ENCODE results near the gene NYAP2. TPM values are rescaled to one million over a fixed set of nuclear protein-coding genes. Genes with fewer than 3 reads are reported as not detected.

The NYAP2 gene
- total RNA-seq, 1 experiment from 2014 or later: not detected

DNA sequence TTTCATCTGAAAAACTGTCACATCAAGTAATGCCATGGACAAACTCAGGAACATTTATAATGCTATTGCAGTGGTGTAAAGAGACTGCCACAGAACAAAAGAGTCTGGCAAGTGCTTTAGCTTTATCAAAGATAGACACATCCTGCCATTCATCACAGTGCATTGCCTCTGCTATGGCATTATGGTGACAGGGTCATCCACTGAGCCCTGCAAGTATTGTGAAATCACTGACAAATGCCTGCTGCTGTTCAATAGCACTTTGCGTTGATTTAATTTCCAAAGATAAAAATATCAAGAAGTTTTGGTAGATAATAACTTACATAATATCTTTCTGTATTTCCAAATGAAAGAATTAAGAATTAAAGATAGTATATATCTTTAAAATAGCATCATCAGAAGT, 38.7 kb downstream of the NYAP2 start (continued):
- TF ChIP-seq ZBTB33 (IDR thresholded peaks at IDR 0.05; ENCODE audit: extremely low read depth, insufficient replicate concordance, low read length) (no peak), YY1 (IDR thresholded peaks at IDR 0.05; ENCODE audit: extremely low read depth, insufficient replicate concordance, low read depth, low read length) (no peak), CBX3 (IDR thresholded peaks at IDR 0.05; ENCODE audit: low read depth) (no peak), EZH2 (IDR thresholded peaks at IDR 0.05) (no peak), SRF (IDR thresholded peaks at IDR 0.05; ENCODE audit: low read depth) (no peak), ATF3 (IDR thresholded peaks at IDR 0.05) (no peak), ELF1 (IDR thresholded peaks at IDR 0.05; ENCODE audit: borderline replicate concordance, low read depth) (no peak), SIN3A (IDR thresholded peaks at IDR 0.05; ENCODE audit: low read depth) (no peak)
- TF ChIP-seq, protein P1, sequence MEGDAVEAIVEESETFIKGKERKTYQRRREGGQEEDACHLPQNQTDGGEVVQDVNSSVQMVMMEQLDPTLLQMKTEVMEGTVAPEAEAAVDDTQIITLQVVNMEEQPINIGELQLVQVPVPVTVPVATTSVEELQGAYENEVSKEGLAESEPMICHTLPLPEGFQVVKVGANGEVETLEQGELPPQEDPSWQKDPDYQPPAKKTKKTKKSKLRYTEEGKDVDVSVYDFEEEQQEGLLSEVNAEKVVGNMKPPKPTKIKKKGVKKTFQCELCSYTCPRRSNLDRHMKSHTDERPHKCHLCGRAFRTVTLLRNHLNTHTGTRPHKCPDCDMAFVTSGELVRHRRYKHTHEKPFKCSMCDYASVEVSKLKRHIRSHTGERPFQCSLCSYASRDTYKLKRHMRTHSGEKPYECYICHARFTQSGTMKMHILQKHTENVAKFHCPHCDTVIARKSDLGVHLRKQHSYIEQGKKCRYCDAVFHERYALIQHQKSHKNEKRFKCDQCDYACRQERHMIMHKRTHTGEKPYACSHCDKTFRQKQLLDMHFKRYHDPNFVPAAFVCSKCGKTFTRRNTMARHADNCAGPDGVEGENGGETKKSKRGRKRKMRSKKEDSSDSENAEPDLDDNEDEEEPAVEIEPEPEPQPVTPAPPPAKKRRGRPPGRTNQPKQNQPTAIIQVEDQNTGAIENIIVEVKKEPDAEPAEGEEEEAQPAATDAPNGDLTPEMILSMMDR (IDR thresholded peaks at IDR 0.05 in 2 of 3, conservative IDR thresholded peaks at IDR 0.05 in 1 of 3; ENCODE audit: borderline replicate concordance in 1 of 3, insufficient read depth in 1 of 3, low read depth in 2 of 3, low read length in 2 of 3): no peak

- no TSS peak for BruUV-seq (replicated peaks)
- Histone ChIP-seq H3K36me3 (ENCODE audit: control insufficient read depth in 1 of 2, insufficient read depth in 2 of 2, low read length in 2 of 2) (no peaks in the 10 kb centered on the region), H3K9ac (ENCODE audit: low read length) (no peak overlapping the region), H2AFZ (ENCODE audit: low read depth, low read length, poor library complexity, severe bottlenecking) (no peak overlapping the region), H3K4me3 (replicated peaks in 1 of 2; ENCODE audit: low read depth in 1 of 2, low read length in 2 of 2) (no peak overlapping the region), H3K4me2 (ENCODE audit: low read length) (no peak overlapping the region), H3K9me3 (ENCODE audit: control insufficient read depth in 1 of 2, insufficient read depth in 1 of 2, low read depth in 1 of 2, low read length in 2 of 2) (no peaks in the 10 kb centered on the region), H3K27me3 (ENCODE audit: insufficient read depth, low read length) (no peaks in the 10 kb centered on the region), H3K79me2 (ENCODE audit: insufficient read depth, low read length) (no peaks in the 10 kb centered on the region), H3K27ac (ENCODE audit: low read depth, low read length) (no peak overlapping the region), H3K9me2 (ENCODE audit: insufficient read depth) (no peaks in the 10 kb centered on the region), H3K4me1 (ENCODE audit: control insufficient read depth in 1 of 2, insufficient read depth in 2 of 2, low read length in 2 of 2) (no peaks in the 10 kb centered on the region), H4K20me1 (ENCODE audit: insufficient read depth) (no peaks in the 10 kb centered on the region)
- ChIA-PET CTCF (no interaction called here), POLR2A (no interaction called here), RAD21 (ENCODE audit: low non-redundant PET in 1 of 2, low total read pairs in 2 of 2, uncharacterized antibody in 2 of 2, unreplicated experiment in 2 of 2) (no interaction called here)
- DNase-seq (ENCODE audit: low read depth, low spot score) (no peak), ATAC-seq (no peak)
- intact Hi-C loops (cut with micrococcal nuclease): no loop called here
- TF ChIP-seq FOSL1 (IDR thresholded peaks at IDR 0.05; ENCODE audit: low read depth) (no peak), EZH2phosphoT487 (IDR thresholded peaks at IDR 0.05; ENCODE audit: borderline replicate concordance) (no peak), EGR1 (IDR thresholded peaks at IDR 0.05; ENCODE audit: low read depth) (no peak), JUND (IDR thresholded peaks at IDR 0.05) (no peak), ELF1 (IDR thresholded peaks at IDR 0.05; ENCODE audit: borderline replicate concordance, low read depth) (no peak), SRF (IDR thresholded peaks at IDR 0.05; ENCODE audit: low read depth) (no peak), ATF3 (IDR thresholded peaks at IDR 0.05) (no peak), POLR2AphosphoS5 (IDR thresholded peaks at IDR 0.05; ENCODE audit: low read depth, low read length) (no peak)
- TF ChIP-seq, protein P1 (IDR thresholded peaks at IDR 0.05 in 2 of 3, conservative IDR thresholded peaks at IDR 0.05 in 1 of 3; ENCODE audit: borderline replicate concordance in 1 of 3, insufficient read depth in 1 of 3, low read depth in 2 of 3, low read length in 2 of 3): no peak
- TF ChIP-seq, protein P2, sequence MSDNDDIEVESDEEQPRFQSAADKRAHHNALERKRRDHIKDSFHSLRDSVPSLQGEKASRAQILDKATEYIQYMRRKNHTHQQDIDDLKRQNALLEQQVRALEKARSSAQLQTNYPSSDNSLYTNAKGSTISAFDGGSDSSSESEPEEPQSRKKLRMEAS (IDR thresholded peaks at IDR 0.05): no peak
Measured at GRCh38 chr2:225452677-225453076, 53.2 kb downstream of the NYAP2 start.

Measured in HCT116 (cell line).